GM23338 (cell line): Measurements from ENCODE around the gene CYP1A2. TPM values are rescaled to one million over a fixed set of nuclear protein-coding genes. Genes with fewer than 3 reads are reported as not detected.

ENCODE experiments used
- ATAC-seq: fragments of 200-7000 bp; cut with Tn5 transposase; 3 replicates; pipeline ENCODE4 v1.9.1; 2020
- DNase-seq: peaks from one replicate; pipeline ENCODE4 v3.0.0-alpha.2; 2015; ENCODE audit warnings: low spot score
- H2AFZ ChIP-seq: fragments of 200-600 bp; sonication (generic); 2 replicates; pipeline ENCODE4 v1.8.0; 2016; ENCODE audit warnings: antibody characterized with exemption, mild to moderate bottlenecking, moderate library complexity
- H3F3A ChIP-seq: fragments of 200-600 bp; sonication (generic); replicated peaks from 2 replicates; pipeline ENCODE4 v1.8.0; 2017; ENCODE audit warnings: antibody characterized with exemption, mixed run types, low read depth
- H3K27ac ChIP-seq: fragments of 200-600 bp; sonication (generic); 2 replicates; pipeline ENCODE4 v1.6.1; 2016; ENCODE audit warnings: low read depth
- H3K27me3 ChIP-seq: fragments of 200-600 bp; sonication (generic); 2 replicates; pipeline ENCODE4 v1.8.0; 2016; ENCODE audit warnings: mild to moderate bottlenecking, mixed run types, moderate library complexity; ENCODE audit not compliant: insufficient read depth
- H3K36me3 ChIP-seq: fragments of 200-600 bp; sonication (generic); 2 replicates; pipeline ENCODE4 v1.8.0; 2016; ENCODE audit warnings: mild to moderate bottlenecking; ENCODE audit not compliant: insufficient read depth
- H3K4me1 ChIP-seq: fragments of 200-600 bp; sonication (generic); 2 replicates; pipeline ENCODE4 v1.8.0; 2016; ENCODE audit warnings: mild to moderate bottlenecking, moderate library complexity; ENCODE audit not compliant: insufficient read depth
- H3K4me2 ChIP-seq: fragments of 200-600 bp; sonication (generic); 2 replicates; pipeline ENCODE4 v1.7.1; 2017; ENCODE audit warnings: mixed run types
- H3K4me3 ChIP-seq: fragments of 200-600 bp; sonication (generic); 2 replicates; pipeline ENCODE4 v1.6.1; 2016; ENCODE audit warnings: mixed run types
- H3K79me2 ChIP-seq: fragments of 200-600 bp; sonication (generic); replicated peaks from 2 replicates; pipeline ENCODE4 v1.8.0; 2017; ENCODE audit warnings: mild to moderate bottlenecking; ENCODE audit not compliant: insufficient read depth
- H3K9me2 ChIP-seq: fragments of 200-600 bp; sonication (generic); 2 replicates; pipeline ENCODE4 v1.8.0; 2017; ENCODE audit not compliant: insufficient read depth
- H4K20me1 ChIP-seq: fragments of 200-600 bp; sonication (generic); replicated peaks from 2 replicates; pipeline ENCODE4 v1.8.0; 2017; ENCODE audit warnings: mild to moderate bottlenecking; ENCODE audit not compliant: insufficient read depth
- H3K27ac Mint-ChIP-seq: 2 replicates; pipeline ENCODE4 v1.8.0; 2020; ENCODE audit warnings: inconsistent platforms, mild to moderate bottlenecking, moderate library complexity, mixed read lengths
- H3K27me3 Mint-ChIP-seq: 3 replicates; pipeline ENCODE4 v1.8.0; 2022; ENCODE audit warnings: low read depth, mild to moderate bottlenecking, moderate library complexity, mixed read lengths, inconsistent platforms; ENCODE audit not compliant: insufficient read depth, poor library complexity
- H3K36me3 Mint-ChIP-seq: 3 replicates; pipeline ENCODE4 v1.8.0; 2021; ENCODE audit warnings: low read depth, mild to moderate bottlenecking, inconsistent platforms, moderate library complexity, mixed read lengths
- H3K4me1 Mint-ChIP-seq: 3 replicates; pipeline ENCODE4 v1.8.0; 2020; ENCODE audit warnings: mild to moderate bottlenecking, inconsistent platforms, mixed read lengths
- H3K4me3 Mint-ChIP-seq: 3 replicates; pipeline ENCODE4 v1.8.0; 2021; ENCODE audit warnings: moderate library complexity, mild to moderate bottlenecking, inconsistent platforms, mixed read lengths
- H3K9me3 Mint-ChIP-seq: 3 replicates; pipeline ENCODE4 v1.8.0; 2020; ENCODE audit warnings: moderate library complexity, mild to moderate bottlenecking, inconsistent platforms, mixed read lengths
- CREB1 ChIP-seq: fragments of 250-450 bp; sonication (Bioruptor Pico); IDR thresholded peaks from 2 replicates; pipeline ENCODE4 v1.5.0; 2020; ENCODE audit warnings: low read depth, mild to moderate bottlenecking, moderate library complexity
- CTCF ChIP-seq, 2 experiments: fragments of 200-600 bp in 1 of 2; sonication (generic) in 1 of 2; conservative IDR thresholded peaks; 2 replicates each; pipeline versions ENCODE4 v1.5.1 to v1.6.1; 2016 to 2017; ENCODE audit warnings: antibody characterized with exemption in 2 of 2, low read depth in 2 of 2, mild to moderate bottlenecking in 2 of 2, moderate library complexity in 1 of 2
- ETS1 ChIP-seq: IDR thresholded peaks from 2 replicates; pipeline ENCODE4 v1.6.1; 2016; ENCODE audit warnings: antibody characterized with exemption
- EZH2 ChIP-seq: fragments of 200-600 bp; sonication (generic); IDR thresholded peaks from one replicate; pipeline ENCODE4 v1.8.0; 2017; ENCODE audit warnings: antibody characterized with exemption, mild to moderate bottlenecking, low read depth; ENCODE audit not compliant: unreplicated experiment
- EZH2phosphoT487 ChIP-seq: fragments of 200-600 bp; sonication (generic); IDR thresholded peaks from one replicate; pipeline ENCODE4 v1.8.1; 2018; ENCODE audit warnings: antibody characterized with exemption; ENCODE audit not compliant: unreplicated experiment
- JUNB ChIP-seq: IDR thresholded peaks from one replicate; pipeline ENCODE4 v1.6.1; 2016; ENCODE audit warnings: antibody characterized with exemption; ENCODE audit not compliant: unreplicated experiment
- NANOG ChIP-seq: IDR thresholded peaks from 2 replicates; pipeline ENCODE4 v1.6.1; 2016; ENCODE audit warnings: antibody characterized with exemption, borderline replicate concordance
- POLR2AphosphoS5 ChIP-seq: IDR thresholded peaks from 2 replicates; pipeline ENCODE4 v1.6.1; 2016; ENCODE audit warnings: antibody characterized with exemption, low read depth
- REST ChIP-seq: IDR thresholded peaks from one replicate; pipeline ENCODE4 v1.6.1; 2018; ENCODE audit warnings: antibody characterized with exemption; ENCODE audit not compliant: unreplicated experiment
- STAT1 ChIP-seq: IDR thresholded peaks from one replicate; pipeline ENCODE4 v1.6.1; 2016; ENCODE audit warnings: antibody characterized with exemption; ENCODE audit not compliant: unreplicated experiment
- ZNF114 ChIP-seq: fragments of 250-450 bp; sonication (Bioruptor Pico); IDR thresholded peaks from 2 replicates; pipeline ENCODE4 v1.5.0; 2020; ENCODE audit warnings: mild to moderate bottlenecking, moderate library complexity
- ZNF331 ChIP-seq: fragments of 250-450 bp; sonication (Bioruptor Pico); IDR thresholded peaks from 2 replicates; pipeline ENCODE4 v1.5.0; 2020; ENCODE audit warnings: low read depth, mild to moderate bottlenecking, moderate library complexity
- ZNF462 ChIP-seq: fragments of 250-450 bp; sonication (Bioruptor Pico); IDR thresholded peaks from 2 replicates; pipeline ENCODE4 v1.5.0; 2020; ENCODE audit warnings: mild to moderate bottlenecking, moderate library complexity
- polyA plus RNA-seq: library from polyadenylated mRNA; unstranded; fragments of >200 nt; fragmentation: Nextera tagmentation; extraction: Ambion mirVana; gene quantifications from 2 replicates; pipeline ENCODE4 v1.2.1, GENCODE V29; 2016
- total RNA-seq: library from RNA; depleted of rRNA; stranded (reverse); fragments of >200 nt; shearing (Covaris generic); gene quantifications from 2 replicates; pipeline ENCODE4 v1.2.3, GENCODE V29; 2014

CYP1A2 gene
- total and polyA plus RNA-seq, 2 experiments from 2014 or later = not detected

GRCh38 chr15:74785194-74786032, 36.8 kb downstream of the CYP1A2 start:
- H4K20me1 ChIP-seq = peaks cover 50% of the 10 kb centered on the region
- H3K79me2 ChIP-seq = peaks cover 8% of the 10 kb centered on the region
- no peak overlapping the region for H3K27ac Mint-ChIP-seq
- no peak for TF ChIP-seq EZH2
- TF ChIP-seq CREB1 (CRISPR knock-in tag) = no peak
- TF ChIP-seq STAT1 = no peak
- no peak for TF ChIP-seq NANOG
- no peak for TF ChIP-seq CTCF (conservative IDR thresholded peaks at IDR 0.05; ENCODE audit: low read depth in 2 of 2)
- TF ChIP-seq ZNF462 = no peak
- TF ChIP-seq POLR2AphosphoS5 = no peak
- no peak for TF ChIP-seq EZH2phosphoT487
- TF ChIP-seq ZNF114 (CRISPR knock-in tag) = no peak
- TF ChIP-seq ETS1 = no peak
- no peak for TF ChIP-seq ZNF331 (CRISPR knock-in tag)
- no peak for TF ChIP-seq JUNB
- no peak for TF ChIP-seq REST
- no peaks in the 10 kb centered on the region for H3K9me2 ChIP-seq
- H3K27me3 ChIP-seq = peaks cover 12% of the 10 kb centered on the region
- H3K4me3 Mint-ChIP-seq = no peak overlapping the region; the same call in 2 of the 3 replicates
- peaks cover 46% of the 10 kb centered on the region for H3K4me1 Mint-ChIP-seq
- H3F3A ChIP-seq = peaks cover 7% of the 10 kb centered on the region
- DNase-seq (no peak), ATAC-seq (no peak)
- H3K27ac ChIP-seq = no peak overlapping the region
- H3K36me3 ChIP-seq = no peaks in the 10 kb centered on the region
- H2AFZ ChIP-seq = no peak overlapping the region
- peaks cover 34% of the 10 kb centered on the region for H3K4me1 ChIP-seq
- H3K9me3 Mint-ChIP-seq = no peaks in the 10 kb centered on the region
- no peak overlapping the region for H3K4me3 ChIP-seq
- peaks cover 30% of the 10 kb centered on the region for H3K27me3 Mint-ChIP-seq
- no peaks in the 10 kb centered on the region for H3K36me3 Mint-ChIP-seq
- no peak overlapping the region for H3K4me2 ChIP-seq
